NCI-H460 (cell line): ENCODE data around the gene OR51M1. TPM values are rescaled to one million over a fixed set of nuclear protein-coding genes. Genes with fewer than 3 reads are reported as not detected.
"Not testable (repeated sequence)": the region's sequence is repeated elsewhere in the genome, so short reads cannot be mapped to it uniquely, and the experiment has no call there.

Experiments used
- DNase-seq: peaks from one replicate; pipeline ENCODE4 v3.0.0-alpha.2; 2016; ENCODE audit warnings: low read depth; ENCODE audit errors: extremely low read depth
- polyA plus RNA-seq: library from polyadenylated mRNA; depleted of rRNA; stranded (reverse); fragments of >200 nt; gene quantifications from 2 replicates; pipeline ENCODE4 v1.2.3, GENCODE V29; 2014; cell fraction: nucleus; rRNA removed
- total RNA-seq: library from RNA; depleted of rRNA; stranded (reverse); fragments of >200 nt; shearing (Covaris generic); gene quantifications from 2 replicates; pipeline ENCODE4 v1.2.3, GENCODE V29; 2014; rRNA removed

Gene OR51M1, protein sequence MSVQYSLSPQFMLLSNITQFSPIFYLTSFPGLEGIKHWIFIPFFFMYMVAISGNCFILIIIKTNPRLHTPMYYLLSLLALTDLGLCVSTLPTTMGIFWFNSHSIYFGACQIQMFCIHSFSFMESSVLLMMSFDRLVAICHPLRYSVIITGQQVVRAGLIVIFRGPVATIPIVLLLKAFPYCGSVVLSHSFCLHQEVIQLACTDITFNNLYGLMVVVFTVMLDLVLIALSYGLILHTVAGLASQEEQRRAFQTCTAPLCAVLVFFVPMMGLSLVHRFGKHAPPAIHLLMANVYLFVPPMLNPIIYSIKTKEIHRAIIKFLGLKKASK
- total RNA-seq: not detected in 2 replicates
- polyA plus RNA-seq: not detected in 2 replicates

DNA sequence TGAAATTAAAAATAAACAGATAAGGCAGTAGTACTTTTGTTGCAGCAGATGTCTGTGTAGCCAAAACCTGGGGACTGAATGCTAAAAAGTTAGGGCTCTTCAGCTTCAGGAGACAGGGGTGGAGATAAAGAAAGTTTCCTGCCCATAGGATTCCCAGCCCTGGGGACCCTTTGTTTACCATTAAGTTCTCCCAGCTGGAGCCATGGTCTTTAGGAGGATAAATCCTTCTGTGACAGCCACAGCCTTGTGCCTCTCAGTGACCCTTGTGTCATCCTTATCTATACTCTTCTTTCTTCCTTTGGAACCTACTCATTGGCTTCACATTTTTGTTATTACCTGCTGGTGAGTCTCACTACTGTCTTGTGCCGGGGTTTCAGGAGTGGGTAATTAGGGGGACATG lies at the start of gene OR51M1:
OR51M1 (plus strand) TSS at position 237 of the 400 bp plus-strand sequence. CDS start 5,587 bp downstream, outside the sequence.
- no peak for DNase-seq

DNA sequence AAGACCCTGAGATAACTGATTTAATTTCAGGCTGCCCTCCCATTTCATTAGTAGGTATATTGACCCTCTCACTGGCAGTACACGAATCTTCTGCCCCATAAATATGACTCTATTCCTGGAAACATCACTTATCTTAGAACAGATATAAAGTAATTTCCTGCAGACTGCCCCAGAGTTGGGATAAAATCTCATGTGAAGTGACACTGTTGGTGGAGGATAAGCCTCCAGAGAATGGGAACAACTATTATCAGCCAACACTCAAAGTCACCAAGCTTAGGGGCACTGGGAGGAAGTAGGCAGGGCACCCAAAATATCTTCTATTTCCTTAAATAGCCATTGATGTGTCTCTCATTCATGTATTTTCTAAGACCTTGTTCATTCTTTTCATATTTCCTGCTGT lies 48.4 kb upstream of the OR51M1 start:
- no peak for DNase-seq

DNA sequence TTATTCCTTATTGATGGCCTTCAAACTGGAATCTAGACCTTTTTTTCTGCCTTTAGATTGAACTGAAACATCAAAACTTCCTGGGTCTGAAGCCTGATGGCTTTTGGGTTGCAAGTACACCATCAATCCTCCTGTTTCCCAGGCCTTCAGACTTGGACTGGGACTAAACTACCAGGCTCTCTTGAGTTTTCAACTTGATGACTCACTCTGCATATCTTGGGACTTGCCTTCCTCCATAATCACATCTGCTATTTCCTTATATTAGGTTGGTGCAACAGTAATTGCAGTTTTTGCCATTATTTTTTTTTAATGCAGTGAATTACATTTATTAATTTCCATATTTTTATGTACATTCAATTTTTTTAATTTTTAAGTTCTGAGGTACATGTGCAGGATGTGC lies 47.3 kb upstream of the OR51M1 start:
- no peak for DNase-seq

DNA sequence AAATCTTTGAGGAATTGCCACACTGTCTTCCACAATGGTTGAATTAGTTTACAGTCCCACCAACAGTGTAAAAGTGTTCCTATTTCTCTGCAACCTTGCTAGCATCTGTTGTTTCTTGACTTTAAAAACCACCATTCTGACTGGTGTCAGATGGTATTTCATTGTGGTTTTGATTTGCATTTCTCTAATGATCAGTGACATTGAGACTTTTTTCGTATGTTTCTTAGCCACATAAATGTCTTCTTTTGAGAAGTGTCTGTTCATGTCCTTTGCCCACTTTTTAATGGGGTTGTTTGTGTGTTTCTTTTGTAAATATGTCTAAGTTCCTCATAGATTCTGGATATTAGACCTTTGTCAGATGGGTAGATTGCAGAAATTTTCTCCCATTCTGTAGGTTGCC lies 46.4 kb upstream of the OR51M1 start:
- not testable (repeated sequence) for DNase-seq

DNA sequence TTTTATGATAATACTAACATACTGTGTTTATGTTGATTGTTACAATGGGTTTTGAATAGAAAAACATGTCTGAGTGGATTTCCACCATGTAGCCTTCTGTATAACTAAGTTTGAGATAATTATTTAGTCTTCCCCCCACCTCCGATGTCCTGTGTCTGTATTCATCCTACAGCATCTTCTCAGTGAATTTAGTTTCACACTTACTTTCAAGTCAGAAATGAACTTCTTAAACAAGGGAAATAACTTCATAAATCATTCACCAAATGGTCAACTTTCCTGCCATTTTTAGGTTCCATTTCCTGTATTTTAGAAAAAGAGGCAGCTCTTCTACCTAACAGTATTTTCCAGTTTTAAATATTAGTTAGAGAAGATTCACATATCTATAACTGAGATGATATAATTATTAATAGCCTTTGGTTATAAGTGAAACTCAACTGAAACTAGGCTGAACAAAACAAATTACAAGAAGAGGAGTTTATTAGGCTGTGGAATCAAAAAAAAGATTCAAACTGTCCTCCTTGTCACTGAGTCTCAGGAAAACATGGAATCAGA lies 43.8 kb upstream of the OR51M1 start:
- DNase-seq: no peak

DNA sequence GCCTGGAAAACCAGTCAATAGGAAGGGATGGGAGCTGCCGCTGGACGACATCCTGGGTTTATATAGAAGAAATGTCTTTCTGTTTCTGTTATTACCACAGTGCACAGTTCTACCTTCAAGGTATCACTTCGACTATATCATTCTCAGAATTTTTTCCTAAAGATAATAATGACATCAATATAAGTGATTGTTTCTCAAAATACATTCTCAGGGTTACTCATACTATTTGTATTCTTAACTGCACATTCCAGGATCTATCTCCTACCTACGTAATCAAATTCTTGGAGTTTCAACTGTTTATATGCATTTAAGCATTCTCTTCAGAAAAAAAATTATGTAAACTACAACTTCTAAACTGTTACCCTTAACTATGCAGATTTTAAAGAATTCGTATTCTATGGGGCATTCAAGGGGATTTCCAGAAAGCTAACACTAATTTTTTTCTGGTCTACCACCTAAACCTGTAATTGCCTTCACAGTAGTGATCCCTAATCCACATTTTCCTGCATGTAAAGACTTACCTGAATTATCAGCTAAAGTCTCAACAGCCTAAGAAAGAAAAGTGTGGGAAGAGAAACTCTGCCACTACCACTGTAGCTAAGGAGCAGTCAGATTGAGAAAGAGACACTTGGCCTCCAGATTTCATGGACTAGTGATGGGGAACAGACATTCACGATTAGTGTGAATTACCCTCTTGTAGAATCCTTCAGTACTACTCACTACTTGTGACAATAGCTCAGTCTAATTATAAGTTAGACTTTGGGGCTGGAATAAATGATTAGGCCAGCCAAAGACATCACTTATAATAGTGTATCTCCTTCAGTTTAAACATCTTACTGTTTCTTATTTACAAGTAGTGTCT lies 39.9 kb upstream of the OR51M1 start, which contains the start of gene OR51B5:
OR51B5 (minus strand) TSS at position 51 of the 862 bp plus-strand sequence; CDS start at position 51, 0 bp downstream.
- no peak for DNase-seq

DNA sequence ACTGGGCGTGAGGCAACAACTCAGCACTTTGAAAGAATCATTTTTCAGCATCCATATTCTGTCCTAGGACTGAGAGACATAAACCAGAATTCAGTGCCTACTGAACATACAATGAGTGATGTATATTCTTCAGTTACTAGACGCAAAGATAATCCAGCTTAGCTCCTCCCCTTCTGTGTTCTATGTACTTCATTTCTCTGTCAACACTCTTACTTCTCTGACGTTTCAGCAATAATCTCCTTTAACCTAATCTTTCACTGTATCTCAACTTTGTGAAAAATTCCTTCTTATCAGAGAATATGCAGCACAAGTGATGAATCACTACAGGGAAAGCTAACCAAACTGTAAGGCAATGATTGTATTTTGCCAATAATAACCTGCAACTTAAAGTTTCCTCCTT lies 37.8 kb upstream of the OR51M1 start:
- no peak for DNase-seq

DNA sequence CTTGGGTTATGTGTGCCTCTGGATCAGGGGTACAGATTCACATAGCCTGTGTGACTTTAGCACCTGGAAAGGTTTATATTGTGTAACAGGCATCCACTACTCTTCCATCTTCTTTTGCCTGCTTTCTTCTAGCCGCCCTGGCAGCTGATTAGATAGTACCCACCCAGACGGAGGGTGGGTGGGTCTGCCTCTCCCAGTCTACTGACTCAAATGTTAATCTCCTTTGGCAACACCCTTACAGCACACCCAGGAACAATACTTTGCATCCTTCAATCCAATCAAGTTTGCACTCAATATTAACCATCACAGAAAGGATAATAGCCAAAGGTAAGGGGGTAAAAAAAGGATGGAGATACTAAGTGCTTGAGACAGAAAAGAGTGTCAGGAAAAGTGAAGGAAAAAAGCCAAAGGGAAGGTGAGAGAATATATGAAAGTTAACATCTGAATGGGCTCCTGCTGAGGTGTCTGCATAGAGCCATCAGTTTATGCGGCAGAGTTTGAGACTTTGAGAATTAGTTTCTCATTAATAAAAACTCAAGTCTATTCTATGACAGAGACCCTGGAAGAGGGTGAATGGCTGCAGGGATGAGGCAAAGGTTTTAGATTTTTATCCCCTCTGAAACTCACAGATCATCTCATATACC lies 34.9 kb upstream of the OR51M1 start:
- DNase-seq: no peak

DNA sequence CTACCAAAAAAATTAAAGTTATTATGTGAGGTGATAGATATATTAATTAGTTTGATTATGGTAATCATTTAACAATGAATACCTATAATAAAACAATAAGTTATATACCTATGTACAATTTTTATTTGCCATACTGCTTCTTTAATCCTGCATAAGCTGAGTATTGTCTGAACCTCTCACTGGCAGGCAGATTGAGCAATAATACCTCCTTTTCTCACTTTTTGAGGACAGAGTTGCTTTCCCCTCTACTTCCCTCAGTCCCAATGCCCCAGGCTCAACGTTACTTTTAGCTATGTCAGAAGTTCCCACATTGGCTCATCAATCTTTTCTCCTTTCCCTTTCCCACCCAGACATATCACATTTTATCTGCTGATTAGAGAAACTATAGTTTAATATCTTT lies 34.1 kb upstream of the OR51M1 start:
- DNase-seq: no peak

DNA sequence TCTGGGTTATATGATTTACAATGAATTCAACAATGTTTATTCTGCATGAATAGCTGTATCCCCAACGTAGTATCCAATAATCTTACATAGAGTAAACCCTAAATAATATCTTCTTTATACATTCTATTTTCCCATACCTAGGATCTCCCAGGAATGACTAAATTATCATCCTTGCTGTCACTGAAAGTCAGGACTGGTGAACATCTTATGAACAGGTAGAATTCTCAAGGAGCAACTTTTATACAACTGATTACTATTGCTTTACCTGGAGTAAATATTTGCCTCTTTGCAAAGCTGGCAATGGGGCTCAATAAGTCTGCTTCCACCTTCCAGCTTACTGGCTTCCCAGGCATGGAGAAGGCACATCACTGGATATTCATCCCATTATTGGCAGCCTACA lies 32.4 kb upstream of the OR51M1 start, which contains the start of gene OR51B6:
OR51B6 (plus strand) TSS at position 301 of the 400 bp plus-strand sequence; CDS start at position 301, 0 bp downstream.
- DNase-seq: no peak

DNA sequence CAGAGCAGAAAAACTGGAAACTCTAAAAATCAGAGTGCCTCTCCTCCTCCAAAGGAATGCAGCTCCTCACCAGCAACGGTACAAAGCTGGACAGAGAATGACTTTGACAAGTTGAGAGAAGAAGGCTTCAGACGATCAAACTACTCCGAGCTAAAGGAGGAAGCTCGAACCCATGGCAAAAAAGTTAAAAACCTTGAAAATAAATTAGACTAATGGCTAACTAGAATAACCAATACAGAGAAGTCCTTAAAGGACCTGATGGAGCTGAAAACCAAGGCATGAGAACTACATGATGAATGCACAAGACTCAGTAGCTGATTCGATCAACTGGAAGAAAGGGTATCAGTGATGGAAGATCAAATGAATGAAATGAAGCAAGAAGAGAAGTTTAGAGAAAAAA lies 27.6 kb upstream of the OR51M1 start:
- DNase-seq: not testable (repeated sequence)

DNA sequence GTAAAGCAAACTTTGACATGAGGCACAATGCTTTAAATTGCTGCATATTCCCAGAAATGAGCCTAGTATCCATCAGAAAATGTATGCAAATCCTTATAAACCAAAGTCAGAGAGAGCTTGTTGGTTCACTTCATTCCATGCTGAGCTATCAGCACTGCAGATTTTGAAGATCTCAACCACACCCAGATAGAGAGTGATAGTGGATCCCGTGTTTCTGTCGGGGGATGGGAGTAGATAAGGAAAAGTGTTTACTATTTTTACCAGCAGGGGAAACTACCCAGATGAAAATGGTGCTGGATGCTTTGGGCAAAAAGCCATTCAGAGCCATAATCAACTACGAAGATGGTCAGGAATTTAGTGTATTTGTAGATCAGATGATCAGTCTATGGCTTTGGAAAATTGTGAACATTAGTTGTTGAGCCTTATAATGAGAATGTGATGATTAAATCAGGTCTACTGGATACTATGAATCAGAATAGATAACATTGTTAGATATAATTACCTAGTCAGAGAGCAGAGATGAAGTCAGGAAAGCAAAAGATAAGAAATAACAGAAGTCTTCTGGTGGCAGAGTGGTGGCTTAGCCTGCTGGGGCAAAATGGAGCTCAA lies 21.5 kb upstream of the OR51M1 start:
- no peak for DNase-seq

DNA sequence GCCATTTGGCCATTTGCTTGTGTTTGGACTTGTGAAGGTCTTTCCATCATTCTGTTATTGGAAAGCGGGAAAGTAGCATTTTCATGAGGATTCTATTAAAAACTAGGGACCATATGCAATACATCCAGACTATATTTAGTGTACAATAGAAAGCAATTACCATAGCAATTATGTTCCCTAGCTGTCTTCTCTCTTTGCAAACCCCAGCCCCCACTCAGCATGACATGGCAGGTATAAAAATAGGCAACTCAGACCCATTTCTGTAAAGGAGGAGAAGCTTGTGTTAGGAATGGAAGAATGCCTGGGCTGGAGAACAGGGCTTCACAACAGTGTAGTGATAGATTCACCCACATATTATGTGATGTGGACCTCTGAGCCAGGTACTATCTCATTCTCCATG lies 19.9 kb upstream of the OR51M1 start:
- DNase-seq: no peak

DNA sequence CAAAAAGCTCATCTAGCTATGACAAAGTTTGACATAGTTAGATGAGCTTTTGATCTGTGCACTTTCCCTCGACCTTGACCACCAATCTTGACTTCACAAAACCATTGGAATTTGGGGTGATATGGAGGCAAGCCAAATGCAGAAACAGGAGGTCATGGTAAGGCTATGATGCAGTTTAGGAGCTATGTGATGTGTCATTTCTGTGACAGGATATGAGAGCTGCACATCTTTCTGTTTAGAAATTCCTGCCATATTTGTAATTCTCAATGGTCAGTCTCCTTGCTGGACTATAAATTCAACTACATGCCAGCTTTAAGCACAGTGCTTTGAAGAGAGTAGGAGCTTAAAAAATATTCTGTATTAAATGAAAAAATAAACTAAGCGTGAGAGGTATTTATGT lies 19.4 kb upstream of the OR51M1 start:
- DNase-seq: no peak

DNA sequence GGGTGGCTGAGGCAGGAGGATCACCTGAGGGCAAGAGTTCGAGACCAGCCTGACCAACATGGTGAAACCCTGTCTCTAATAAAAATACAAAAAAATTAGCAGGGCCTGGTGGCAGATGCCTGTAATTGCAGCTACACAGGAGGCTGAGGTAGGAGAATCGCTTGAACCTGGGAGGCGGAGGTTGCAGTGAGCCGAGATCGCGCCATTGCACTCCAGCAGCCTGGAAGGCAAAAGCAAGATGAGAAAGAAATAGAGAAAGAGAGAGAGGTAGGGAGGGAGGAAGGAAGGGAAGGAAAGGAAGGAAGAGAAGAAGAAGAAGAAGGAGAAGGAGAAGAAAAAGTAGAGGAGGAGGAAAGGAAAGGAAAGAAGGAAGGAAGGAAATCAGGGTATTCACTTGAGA lies 17.2 kb upstream of the OR51M1 start:
- not testable (repeated sequence) for DNase-seq

DNA sequence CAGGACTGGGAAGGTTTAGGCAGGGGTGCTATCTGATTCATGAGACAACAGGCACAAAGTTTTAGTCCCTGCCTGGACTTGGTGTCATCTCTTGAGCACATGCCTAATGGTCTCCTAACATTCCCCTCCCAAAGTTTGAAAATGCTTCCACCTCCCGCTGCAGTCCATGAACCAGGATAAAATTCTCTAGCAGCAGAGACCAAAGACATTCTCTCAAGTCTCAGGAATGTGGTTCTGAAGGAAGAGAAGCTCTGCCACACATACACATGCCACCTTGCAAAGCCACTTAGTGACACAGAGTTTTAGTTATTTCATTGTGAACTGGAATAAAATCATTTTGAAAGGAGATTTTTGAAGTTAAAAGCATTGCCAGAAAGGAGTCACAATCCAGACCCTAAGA lies 16.8 kb upstream of the OR51M1 start:
- no peak for DNase-seq

DNA sequence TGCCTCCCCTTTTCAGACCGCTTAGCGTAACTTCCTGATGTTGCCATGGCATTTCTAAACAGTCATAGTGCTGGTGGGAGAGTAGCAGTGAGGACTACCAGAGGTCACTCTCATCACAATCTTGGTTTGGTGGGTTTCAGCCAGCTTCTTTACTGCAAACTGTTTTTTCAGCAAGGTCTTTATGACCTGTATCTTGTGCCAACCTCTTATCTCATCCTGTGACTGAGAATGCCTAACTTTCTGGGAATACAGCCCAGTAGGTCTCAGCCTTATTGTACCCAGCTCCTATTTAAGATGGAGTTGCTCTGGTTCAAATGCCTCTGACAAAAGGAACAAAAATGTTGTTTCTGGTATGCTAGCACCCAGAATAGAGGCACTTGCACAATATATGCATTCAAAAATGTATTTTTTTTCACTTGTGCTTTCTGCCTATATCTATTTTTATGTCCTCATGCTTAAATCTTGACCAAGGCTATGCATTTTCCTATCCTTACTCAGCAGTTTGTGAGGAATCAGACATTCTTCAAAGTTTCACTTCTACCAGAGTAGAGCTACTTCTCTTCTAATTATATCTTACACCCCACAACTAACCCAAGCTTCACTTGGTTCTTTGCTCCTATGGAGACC lies 16.1 kb upstream of the OR51M1 start:
- DNase-seq: no peak

DNA sequence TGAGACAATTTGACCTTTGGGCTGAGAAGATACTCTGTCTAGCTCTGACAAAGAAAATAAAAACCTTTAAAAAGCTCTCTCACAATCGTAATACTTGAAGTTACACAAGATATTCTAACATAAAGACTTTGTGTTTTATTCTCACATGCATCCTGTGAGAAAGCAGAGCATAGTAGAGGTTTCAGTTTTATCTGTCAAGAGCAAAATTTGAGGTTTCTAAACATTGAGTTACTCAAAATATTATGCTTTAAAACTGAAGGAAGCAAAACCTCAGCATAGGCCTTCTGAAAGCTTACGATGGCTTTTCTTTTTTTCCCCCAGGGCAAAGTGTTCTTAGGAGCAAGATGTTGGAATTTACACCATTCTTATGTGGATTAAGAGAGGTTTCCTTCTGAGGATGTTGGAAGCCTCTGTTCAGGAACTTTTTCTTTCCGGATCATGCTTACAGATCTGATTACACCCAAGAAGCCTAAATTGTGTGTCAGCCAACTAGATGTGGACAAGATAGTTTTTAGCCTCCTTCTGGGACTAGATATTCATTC lies 15.0 kb upstream of the OR51M1 start:
- no peak for DNase-seq

DNA sequence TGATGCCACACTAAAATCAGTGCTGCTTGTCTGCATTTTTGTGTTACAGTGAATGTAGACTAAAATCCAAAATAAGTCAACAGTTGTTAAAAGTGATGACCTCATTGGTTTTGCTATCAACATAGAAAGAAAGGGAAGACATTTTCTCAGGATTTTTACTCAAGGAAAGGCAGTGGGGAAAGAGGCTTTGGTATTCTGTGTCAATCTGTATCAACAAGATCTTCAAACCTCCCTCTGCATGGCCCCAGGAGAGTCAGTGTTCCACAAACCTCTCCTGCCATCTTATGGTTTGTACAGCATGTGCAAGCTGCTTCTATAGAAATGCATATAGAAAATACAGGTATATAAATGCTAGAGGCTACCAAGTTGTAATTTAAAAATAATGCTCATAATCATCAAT lies 13.8 kb upstream of the OR51M1 start:
- DNase-seq: peak; percentile 0
